SK-N-SH (cell line): ENCODE measurements around the gene NRN1L. TPM values are rescaled to one million over a fixed set of nuclear protein-coding genes. Genes with fewer than 3 reads are reported as not detected.

Source experiments
- ELF1 ChIP-seq: IDR thresholded peaks from 2 replicates; pipeline ENCODE4 v1.4.0; 2012
- EP300 ChIP-seq, 2 experiments: IDR thresholded peaks; 2 replicates each; pipeline versions ENCODE4 v1.4.0 to v1.6.1; 2012; ENCODE audit warnings: borderline replicate concordance in 1 of 2, low read depth in 1 of 2, low read length in 1 of 2
- EZH2phosphoT487 ChIP-seq: fragments of 200-600 bp; sonication (generic); IDR thresholded peaks from 2 replicates; pipeline ENCODE4 v1.6.1; 2017; ENCODE audit warnings: low read depth, mixed run types, mild to moderate bottlenecking, antibody characterized with exemption, moderate library complexity, borderline replicate concordance
- JUND ChIP-seq: IDR thresholded peaks from 2 replicates; pipeline ENCODE4 v1.4.0; 2012
- NFIC ChIP-seq: IDR thresholded peaks from 2 replicates; pipeline ENCODE4 v1.4.0; 2012; ENCODE audit warnings: borderline replicate concordance
- NRF1 ChIP-seq: IDR thresholded peaks from 2 replicates; pipeline ENCODE4 v1.6.1; 2012; ENCODE audit warnings: low read depth, mild to moderate bottlenecking, low read length
- SIN3A ChIP-seq: IDR thresholded peaks from 2 replicates; pipeline ENCODE4 v1.6.1; 2012; ENCODE audit warnings: low read depth, mild to moderate bottlenecking, low read length, moderate library complexity, borderline replicate concordance
- TAF1 ChIP-seq: IDR thresholded peaks from 2 replicates; pipeline ENCODE4 v1.6.1; 2012; ENCODE audit warnings: low read depth, mild to moderate bottlenecking, low read length, moderate library complexity, borderline replicate concordance
- YY1 ChIP-seq: IDR thresholded peaks from 2 replicates; pipeline ENCODE4 v1.4.0; 2012; ENCODE audit warnings: low read depth, mild to moderate bottlenecking
- polyA plus RNA-seq, 3 experiments: library from polyadenylated mRNA; depleted of rRNA; stranded (reverse); fragments of >200 nt; gene quantifications; 2 replicates each; pipeline ENCODE4 v1.2.3, GENCODE V29; 2012
- small RNA-seq, 7 experiments: library from RNA; depleted of rRNA; stranded (forward); fragments of <200 nt; gene quantifications; one replicate each; pipeline ENCODE3, GENCODE V24; 2012
- TF ChIP-seq, protein P1 (sequence below): fragments of 200-600 bp; sonication (generic); IDR thresholded peaks from 2 replicates; pipeline ENCODE4 v1.6.1; 2017; ENCODE audit warnings: antibody characterized with exemption, mild to moderate bottlenecking, moderate library complexity

The NRN1L gene
- polyA plus RNA-seq, 1 of the 3 experiments (the other 2 are of a cell fraction), result 0.41 TPM

DNA sequence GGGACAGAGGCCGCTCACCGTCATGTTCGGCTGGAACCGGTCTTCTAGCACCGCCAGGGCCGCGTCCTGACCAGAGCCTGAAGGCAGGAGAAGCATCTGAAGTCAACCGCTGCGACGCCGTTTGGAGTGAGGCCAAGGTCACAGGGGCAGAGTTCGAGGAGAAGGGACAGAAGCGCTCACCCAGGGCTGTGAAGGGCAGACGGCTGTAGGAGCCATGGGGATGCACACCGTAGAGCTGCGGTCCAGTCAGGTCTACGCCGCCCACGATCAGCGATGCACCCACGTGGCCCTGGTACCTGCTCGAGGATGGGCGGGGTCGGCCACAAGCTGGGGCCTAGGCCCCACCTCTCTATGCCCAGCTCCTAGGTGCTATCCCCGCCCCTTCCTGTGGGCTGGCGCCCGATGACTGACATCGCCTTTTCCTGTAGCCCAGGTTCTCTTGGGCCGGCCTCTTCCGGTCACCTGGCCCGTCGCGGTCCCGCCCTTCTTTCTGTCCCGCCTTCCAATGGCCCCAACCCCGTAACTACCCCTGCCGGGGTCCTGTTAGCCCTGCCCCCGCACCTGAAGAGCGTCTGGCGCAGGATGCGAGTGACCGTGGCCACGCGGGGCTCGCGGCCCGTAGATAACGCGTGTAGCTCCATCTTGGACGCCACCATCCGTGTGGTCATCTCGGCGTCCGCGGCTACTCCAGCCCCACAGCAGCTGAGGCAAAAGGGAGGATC lies 50.9 kb downstream of the NRN1L start (continued):
- no peak for TF ChIP-seq NRF1
- no peak for TF ChIP-seq EZH2phosphoT487
- TF ChIP-seq YY1, result peak; percentile 63
- TF ChIP-seq SIN3A, result peak; percentile 55; the same call in 1 of the 2 replicates
- TF ChIP-seq EP300 (IDR thresholded peaks at IDR 0.05; ENCODE audit: borderline replicate concordance in 1 of 2, low read depth in 1 of 2, low read length in 1 of 2), result no peak
- no peak; the same call in 1 of the 2 replicates for TF ChIP-seq NFIC
- TF ChIP-seq ELF1, result peak; percentile 67; the same call in 1 of the 2 replicates
- peak; percentile 79 for TF ChIP-seq TAF1
- TF ChIP-seq, protein P1, sequence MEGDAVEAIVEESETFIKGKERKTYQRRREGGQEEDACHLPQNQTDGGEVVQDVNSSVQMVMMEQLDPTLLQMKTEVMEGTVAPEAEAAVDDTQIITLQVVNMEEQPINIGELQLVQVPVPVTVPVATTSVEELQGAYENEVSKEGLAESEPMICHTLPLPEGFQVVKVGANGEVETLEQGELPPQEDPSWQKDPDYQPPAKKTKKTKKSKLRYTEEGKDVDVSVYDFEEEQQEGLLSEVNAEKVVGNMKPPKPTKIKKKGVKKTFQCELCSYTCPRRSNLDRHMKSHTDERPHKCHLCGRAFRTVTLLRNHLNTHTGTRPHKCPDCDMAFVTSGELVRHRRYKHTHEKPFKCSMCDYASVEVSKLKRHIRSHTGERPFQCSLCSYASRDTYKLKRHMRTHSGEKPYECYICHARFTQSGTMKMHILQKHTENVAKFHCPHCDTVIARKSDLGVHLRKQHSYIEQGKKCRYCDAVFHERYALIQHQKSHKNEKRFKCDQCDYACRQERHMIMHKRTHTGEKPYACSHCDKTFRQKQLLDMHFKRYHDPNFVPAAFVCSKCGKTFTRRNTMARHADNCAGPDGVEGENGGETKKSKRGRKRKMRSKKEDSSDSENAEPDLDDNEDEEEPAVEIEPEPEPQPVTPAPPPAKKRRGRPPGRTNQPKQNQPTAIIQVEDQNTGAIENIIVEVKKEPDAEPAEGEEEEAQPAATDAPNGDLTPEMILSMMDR, result no peak
- TF ChIP-seq JUND, result no peak; the same call in 1 of the 2 replicates
- TF ChIP-seq, all 33 proteins: peak for 12

Small RNA genes lying within 50 kb of the gene (small RNA-seq; reads per million reads assigned to genes)
- gene AC040162.2, result 0 to 0.10 (median 0) reads per million in 7 experiments
- 0 reads per million in 7 experiments for gene NRN1L

Other genes starting within 250 kb of the NRN1L start
- gene CARMIL2, start 239.7 kb upstream of the NRN1L start, polyA plus RNA-seq (2012; rRNA removed), result 4.4 and 4.9 TPM in 2 replicates
- 31.3 and 37.8 TPM in 2 replicates for gene ACD, start 224.6 kb upstream of the NRN1L start, polyA plus RNA-seq (2012; rRNA removed)
- gene PARD6A, start 223.9 kb upstream of the NRN1L start, polyA plus RNA-seq (2012; rRNA removed), result 5.7 and 9.0 TPM in 2 replicates
- 19.5 and 21.0 TPM in 2 replicates for gene ENKD1, start 218.1 kb upstream of the NRN1L start, polyA plus RNA-seq (2012; rRNA removed)
- gene C16orf86, start 218.1 kb upstream of the NRN1L start, polyA plus RNA-seq (2012; rRNA removed), result 4.3 and 5.1 TPM in 2 replicates
- gene GFOD2, start 165.6 kb upstream of the NRN1L start, polyA plus RNA-seq (2012; rRNA removed), result 19.0 and 19.3 TPM in 2 replicates
- 11.9 and 12.1 TPM in 2 replicates for gene RANBP10, start 78.3 kb upstream of the NRN1L start, polyA plus RNA-seq (2012; rRNA removed)
- 4.4 and 6.8 TPM in 2 replicates for gene TSNAXIP1, start 78.0 kb upstream of the NRN1L start, polyA plus RNA-seq (2012; rRNA removed)
- 32.3 and 34.8 TPM in 2 replicates for gene THAP11, start 42.6 kb upstream of the NRN1L start, polyA plus RNA-seq (2012; rRNA removed)
- gene NUTF2, start 38.0 kb upstream of the NRN1L start, polyA plus RNA-seq (2012; rRNA removed), result 287 and 449 TPM in 2 replicates
- 48.6 and 57.6 TPM in 2 replicates for gene CENPT, start 37.2 kb upstream of the NRN1L start, polyA plus RNA-seq (2012; rRNA removed)
- gene EDC4, start 11.8 kb upstream of the NRN1L start, polyA plus RNA-seq (2012; rRNA removed), result 38.0 and 45.1 TPM in 2 replicates
- 30.1 and 31.4 TPM in 2 replicates for gene PSKH1, start 8.4 kb downstream of the NRN1L start, polyA plus RNA-seq (2012; rRNA removed)
- gene CTRL, start 47.0 kb downstream of the NRN1L start, polyA plus RNA-seq (2012; rRNA removed), result 1.3 and 1.9 TPM in 2 replicates
- gene PSMB10, start 52.0 kb downstream of the NRN1L start, polyA plus RNA-seq (2012; rRNA removed), result 52.7 and 57.8 TPM in 2 replicates
- 11.1 and 14.4 TPM in 2 replicates for gene LCAT, start 59.2 kb downstream of the NRN1L start, polyA plus RNA-seq (2012; rRNA removed)
- 54.3 and 75.8 TPM in 2 replicates for gene SLC12A4, start 83.8 kb downstream of the NRN1L start, polyA plus RNA-seq (2012; rRNA removed)
- not detected in 2 replicates for gene DPEP3, start 95.6 kb downstream of the NRN1L start, polyA plus RNA-seq (2012; rRNA removed)
- not detected in 2 replicates for gene DPEP2, start 114.6 kb downstream of the NRN1L start, polyA plus RNA-seq (2012; rRNA removed)
- not detected in 2 replicates for gene DPEP2NB, start 131.0 kb downstream of the NRN1L start, polyA plus RNA-seq (2012; rRNA removed)
- gene DDX28, start 138.3 kb downstream of the NRN1L start, polyA plus RNA-seq (2012; rRNA removed), result 10.8 and 12.0 TPM in 2 replicates
- 16.1 and 16.5 TPM in 2 replicates for gene DUS2, start 138.4 kb downstream of the NRN1L start, polyA plus RNA-seq (2012; rRNA removed)
- gene NFATC3, start 200.5 kb downstream of the NRN1L start, polyA plus RNA-seq (2012; rRNA removed), result 5.7 and 7.8 TPM in 2 replicates